ENCODE results near the gene IGSF5. TPM values are rescaled to one million over a fixed set of nuclear protein-coding genes. Genes with fewer than 3 reads are reported as not detected.

The IGSF5 gene
- total and polyA plus RNA-seq, 9 of the 15 experiments (the other 6 are each of a cell fraction or from before 2014, with no cell fraction given): not detected

GRCh38 chr21:39774227-39774626 is 29.2 kb downstream of the IGSF5 start:
- WGBS (ENCODE audit: insufficient coverage, low coverage, missing lambda C conversion rate): under 1% methylated on average over 6 of the region's 6 CpGs
- Histone ChIP-seq H4K20me1 (replicated peaks; ENCODE audit: control insufficient read depth, insufficient read depth, low read length) (no peaks in the 10 kb centered on the region), H3K79me2 (ENCODE audit: control insufficient read depth, insufficient read depth, low read length) (no peaks in the 10 kb centered on the region), H2AFZ (ENCODE audit: low read depth, low read length) (no peak overlapping the region), H3K36me3 (ENCODE audit: control insufficient read depth, insufficient read depth, low read length) (no peaks in the 10 kb centered on the region), H3K4me3 (no peak overlapping the region), H3K27ac (ENCODE audit: extremely low read depth, low read depth, low read length) (no peak overlapping the region), H3K9ac (ENCODE audit: insufficient read depth in 1 of 2, low read depth in 2 of 2, low read length in 2 of 2) (no peak overlapping the region), H3K9me3 (replicated peaks; ENCODE audit: control insufficient read depth, insufficient read depth, low read depth, low read length) (no peaks in the 10 kb centered on the region), H3K4me2 (ENCODE audit: insufficient read depth, low read length) (no peak overlapping the region), H3K9me1 (ENCODE audit: control insufficient read depth, insufficient read depth, low read length) (no peaks in the 10 kb centered on the region), H3K4me1 (replicated peaks in 1 of 2; ENCODE audit: control insufficient read depth in 2 of 2, insufficient read depth in 2 of 2, low read length in 2 of 2) (no peaks in the 10 kb centered on the region), H3K27me3 (ENCODE audit: control insufficient read depth in 2 of 2, insufficient read depth in 2 of 2, low read length in 2 of 2) (0 out of 5 replicates have a peak, but pooled peaks cover 0 to 4% of the 10 kb centered on the region in 2 experiments)
- intact Hi-C loops (cut with micrococcal nuclease) (no loop called here), in situ Hi-C loops (cut with MboI) (no loop called here)
- BruUV-seq (replicated peaks): no TSS peak
- ChIA-PET POLR2A (interaction anchor here (0.7 kb wide), 1 partner anchor 54 kb away, joined by 3 read pairs; no protein-coding TSS in a partner anchor), CTCF (ENCODE audit: low intra/inter-chr PET ratio) (no interaction called here)
- DNase-seq (ENCODE audit: extremely low read depth in 1 of 4, low spot score in 3 of 4): no peak
- FAIRE-seq: no peak
- no peak; the same call in 2 of the 3 replicates for ATAC-seq
- TF ChIP-seq HMGXB4 (CRISPR knock-in tag; IDR thresholded peaks at IDR 0.05) (no peak), IFI16 (CRISPR knock-in tag; IDR thresholded peaks at IDR 0.05) (no peak), ARHGAP35 (IDR thresholded peaks at IDR 0.05; ENCODE audit: partially characterized antibody) (no peak), POLR3A (IDR thresholded peaks at IDR 0.05; ENCODE audit: borderline replicate concordance, extremely low read depth, insufficient read depth, insufficient read length) (no peak), NR2C2 (CRISPR knock-in tag; IDR thresholded peaks at IDR 0.05) (no peak), NR2C2 (tag; IDR thresholded peaks at IDR 0.05) (peak; percentile 89), ZNF274 (IDR thresholded peaks at IDR 0.05; ENCODE audit: borderline replicate concordance, low read depth, low read length) (no peak), HOMEZ (CRISPR knock-in tag; IDR thresholded peaks at IDR 0.05) (no peak), ADNP (tag; IDR thresholded peaks at IDR 0.05) (no peak), ZBTB5 (IDR thresholded peaks at IDR 0.05) (no peak), ARID3B (CRISPR knock-in tag; IDR thresholded peaks at IDR 0.05; ENCODE audit: borderline replicate concordance) (no peak), BDP1 (IDR thresholded peaks at IDR 0.05; ENCODE audit: insufficient read depth, insufficient read length) (no peak), E2F5 (CRISPR knock-in tag; IDR thresholded peaks at IDR 0.05) (no peak), MCM7 (IDR thresholded peaks at IDR 0.05) (no peak)
